GM21576 (cell line): Measurements from ENCODE around the gene KASH5.
A peak's percentile ranks its signal among the peaks of the same experiment; 100 is the strongest.
"Not testable (repeated sequence)": the region's sequence is repeated elsewhere in the genome, so short reads cannot be mapped to it uniquely, and the experiment has no call there.

ENCODE experiments used
- ATAC-seq: cut with Tn5 transposase; IDR thresholded peaks from one replicate; pipeline ENCODE4 v1.9.1; 2021; ENCODE audit warnings: mild to moderate bottlenecking, moderate library complexity; ENCODE audit not compliant: unreplicated experiment

KASH5 gene

DNA sequence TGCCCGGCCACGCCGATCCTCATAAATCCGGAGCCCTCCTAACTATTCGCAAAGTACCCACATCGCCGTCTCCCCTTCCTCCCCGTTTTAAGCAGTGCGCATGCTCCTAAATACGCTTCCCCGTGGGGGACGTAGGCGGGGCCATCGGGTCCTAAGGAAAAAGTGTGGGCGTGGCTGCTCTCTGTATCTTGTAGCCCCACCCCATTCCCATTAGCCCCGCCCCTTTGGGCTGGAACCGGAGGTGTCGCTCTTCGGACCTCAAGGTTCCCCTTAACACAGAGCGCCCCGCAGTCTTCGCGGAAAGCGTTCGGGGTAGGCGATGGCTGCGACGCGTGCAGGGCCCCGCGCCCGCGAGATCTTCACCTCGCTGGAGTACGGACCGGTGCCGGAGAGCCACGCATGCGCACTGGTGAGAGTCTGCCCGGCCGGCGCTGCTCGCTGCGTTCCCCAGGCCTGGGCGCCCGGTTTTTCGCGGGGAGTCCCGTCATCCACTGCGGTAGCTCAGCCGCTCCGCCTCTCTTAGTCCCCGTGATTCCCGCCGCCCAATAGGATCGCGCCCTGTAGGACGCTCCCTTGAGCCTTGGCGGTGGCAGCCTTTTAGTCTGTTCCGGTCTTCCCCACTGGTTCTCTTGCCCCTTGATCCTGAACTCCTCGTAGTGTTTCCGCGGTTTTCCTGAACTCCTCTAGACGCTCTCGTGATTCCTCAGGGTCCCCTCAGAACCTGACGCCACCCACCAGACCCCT, 65.1 kb downstream of the KASH5 start, which contains the start of gene ALDH16A1:
ALDH16A1 (plus strand) TSS at position 213 of the 744 bp plus-strand sequence; CDS start at position 320, 107 bp downstream.
- ATAC-seq, result peak; percentile 78

- no peak for ATAC-seq
Observed at GRCh38 chr19:49453757-49454240, 65.8 kb downstream of the KASH5 start.

DNA sequence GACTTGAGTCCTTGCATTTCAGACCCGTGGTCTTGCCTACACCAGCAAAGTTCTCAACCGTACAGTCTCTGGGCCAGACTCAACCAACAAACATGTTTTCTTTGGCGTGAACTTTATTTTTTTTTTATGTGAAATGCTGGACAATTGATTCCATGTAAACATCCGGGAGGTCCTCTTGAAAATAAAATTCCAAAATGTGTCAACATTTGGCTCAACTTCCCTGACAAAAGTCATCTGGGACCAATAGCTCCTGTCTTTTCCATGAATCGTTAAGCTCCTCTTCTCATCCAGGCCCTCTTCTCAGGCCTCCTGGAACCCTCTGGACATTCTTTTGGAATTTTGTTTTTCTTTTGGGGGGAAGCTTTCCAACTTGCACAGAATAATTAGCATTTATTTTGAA, 67.7 kb downstream of the KASH5 start:
- ATAC-seq, result no peak

GRCh38 chr19:49456326-49456725, 68.3 kb downstream of the KASH5 start:
- no peak for ATAC-seq

DNA sequence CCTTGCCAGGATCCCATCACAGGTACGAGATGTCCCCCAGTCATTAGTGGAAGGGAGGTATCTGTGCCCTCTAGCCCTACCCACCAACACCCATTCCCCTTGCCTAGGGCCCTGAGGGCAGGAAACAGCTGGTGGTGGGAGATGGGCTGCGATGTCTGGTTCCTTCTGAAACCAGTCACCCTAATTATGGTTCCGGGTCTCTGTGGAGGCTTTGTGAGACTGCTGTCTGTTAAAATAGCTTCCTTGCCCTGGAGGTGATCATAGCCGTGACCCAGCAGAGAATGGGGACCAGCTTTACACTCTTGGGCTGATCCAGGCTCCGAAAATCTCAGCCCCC, 70.5 kb downstream of the KASH5 start:
- no peak for ATAC-seq

DNA sequence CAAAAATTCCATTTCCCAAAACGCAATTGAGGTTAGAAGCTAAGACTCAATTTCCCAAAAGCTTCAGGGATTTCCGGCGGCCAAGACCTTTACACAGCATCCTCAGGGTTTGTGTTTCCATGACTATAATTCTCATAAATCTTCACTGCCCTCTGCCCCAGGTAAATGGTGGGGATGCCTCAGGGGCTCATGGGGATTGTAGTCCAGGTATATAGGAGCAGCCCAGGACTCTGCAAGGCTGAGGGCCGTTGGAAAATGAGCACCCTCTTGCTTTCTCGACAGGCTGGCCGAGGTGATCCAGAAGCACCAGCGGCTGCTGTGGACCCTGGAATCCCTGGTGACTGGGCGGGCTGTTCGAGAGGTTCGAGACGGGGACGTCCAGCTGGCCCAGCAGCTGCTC, 71.3 kb downstream of the KASH5 start:
- no peak for ATAC-seq

DNA sequence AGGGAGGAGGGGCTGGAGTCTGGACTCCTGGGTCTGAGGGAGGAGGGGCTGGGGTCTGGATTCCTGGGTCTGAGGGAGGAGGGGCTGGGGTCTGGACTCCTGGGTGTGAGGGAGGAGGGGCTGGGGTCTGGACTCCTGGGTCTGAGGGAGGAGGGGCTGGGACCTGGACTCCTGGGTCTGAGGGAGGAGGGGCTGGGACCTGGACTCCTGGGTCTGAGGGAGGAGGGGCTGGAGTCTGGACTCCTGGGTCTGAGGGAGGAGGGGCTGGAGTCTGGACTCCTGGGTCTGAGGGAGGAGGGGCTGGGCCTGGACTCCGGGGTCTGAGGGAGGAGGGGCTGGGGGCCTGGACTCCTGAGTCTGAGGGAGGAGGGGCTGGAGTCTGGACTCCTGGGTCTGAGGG, 73.1 kb downstream of the KASH5 start:
- ATAC-seq, result not testable (repeated sequence)

GRCh38 chr19:49461656-49462055, 73.6 kb downstream of the KASH5 start:
- no peak for ATAC-seq

- ATAC-seq, result no peak
Observed at GRCh38 chr19:49462492-49462891, 74.4 kb downstream of the KASH5 start.

DNA sequence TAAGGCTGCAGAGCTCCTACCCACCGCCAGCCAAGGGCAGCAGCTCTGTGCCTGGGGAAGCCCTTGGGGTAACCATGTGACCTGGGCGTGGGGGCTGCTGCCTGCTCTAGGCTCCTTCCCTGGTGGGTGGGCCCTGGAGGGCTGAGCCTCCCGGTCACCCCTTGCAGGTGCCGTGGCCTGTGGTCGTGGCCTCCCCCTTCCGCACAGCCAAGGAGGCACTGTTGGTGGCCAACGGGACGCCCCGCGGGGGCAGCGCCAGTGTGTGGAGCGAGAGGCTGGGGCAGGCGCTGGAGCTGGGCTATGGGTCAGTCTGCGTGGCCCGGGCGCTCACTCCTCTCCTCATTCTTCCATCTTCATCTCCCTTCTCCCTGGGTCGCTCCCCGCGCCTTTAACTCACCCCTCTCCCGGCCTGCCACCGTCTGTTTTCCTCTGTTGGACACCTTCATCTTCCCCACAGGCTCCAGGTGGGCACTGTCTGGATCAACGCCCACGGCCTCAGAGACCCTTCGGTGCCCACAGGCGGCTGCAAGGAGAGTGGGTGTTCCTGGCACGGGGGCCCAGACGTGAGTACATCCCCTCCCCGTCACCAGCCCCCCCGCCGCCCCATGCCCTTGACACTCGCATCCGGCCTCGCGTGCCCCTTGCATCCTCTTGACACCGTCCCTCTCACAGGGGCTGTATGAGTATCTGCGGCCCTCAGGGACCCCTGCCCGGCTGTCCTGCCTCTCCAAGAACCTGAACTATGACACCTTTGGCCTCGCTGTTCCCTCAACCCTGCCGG, 76.1 kb downstream of the KASH5 start:
- ATAC-seq, result no peak

DNA sequence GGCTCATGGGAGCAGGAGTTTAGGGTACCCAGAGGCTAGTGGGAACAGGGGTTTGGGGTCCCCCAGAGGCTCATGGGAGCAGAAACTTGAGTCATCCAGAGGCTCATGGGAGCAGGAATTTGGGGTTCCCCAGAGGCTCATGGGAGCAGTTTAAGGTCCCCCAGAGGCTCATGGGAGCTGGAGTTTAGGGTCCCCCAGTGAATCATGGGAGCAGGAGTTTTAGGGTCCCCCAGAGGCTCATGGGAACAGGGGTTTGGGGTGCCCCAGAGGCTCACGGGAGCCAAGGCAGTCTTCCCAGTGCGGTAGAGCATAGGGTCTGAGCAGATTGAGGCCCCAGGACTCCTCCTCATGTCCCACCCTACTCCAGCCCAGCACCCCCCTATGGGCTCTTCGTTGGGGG, 77.3 kb downstream of the KASH5 start:
- no peak for ATAC-seq
